Stimulated activated CD4-positive, alpha-beta T cell treated with anti-CD3 and anti-CD28 coated beads, Interleukin-15, amount 100 ng/mL, for 1 hour (primary cell): ENCODE results near the gene ACE2.

Source experiments
- DNase-seq, 2 donors: peaks; one replicate each; pipeline ENCODE4 v3.0.0-alpha.2; 2020; ENCODE audit warnings: low read depth in 1 of 2, low spot score in 1 of 2

The ACE2 gene

DNA sequence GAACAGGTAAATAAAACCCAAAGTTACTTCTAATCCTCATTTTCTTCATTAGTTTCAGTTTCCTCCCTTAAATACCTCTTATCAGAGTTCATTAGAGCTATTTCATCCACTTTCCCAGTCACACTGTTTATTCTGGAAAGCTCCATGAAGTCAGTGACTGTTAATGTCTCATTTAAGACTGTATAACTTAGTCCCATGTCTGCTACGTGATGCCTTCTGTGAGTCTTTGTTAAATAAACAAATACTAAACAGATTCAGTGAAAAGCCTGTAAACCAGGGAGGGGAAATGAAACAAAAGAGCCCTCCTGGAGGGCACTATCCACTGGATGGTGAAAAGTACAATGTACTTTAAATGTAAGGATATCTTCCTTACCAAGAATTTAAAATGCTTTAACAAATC lies 24.7 kb downstream of the ACE2 start:
- DNase-seq: no peak

GRCh38 chrX:15574017-15574416 lies 26.7 kb downstream of the ACE2 start:
- no peak for DNase-seq

- DNase-seq: no peak
Measured at GRCh38 chrX:15570145-15570544, 30.6 kb downstream of the ACE2 start.

GRCh38 chrX:15567886-15568616 lies 32.7 kb downstream of the ACE2 start:
- DNase-seq: no peak

DNA sequence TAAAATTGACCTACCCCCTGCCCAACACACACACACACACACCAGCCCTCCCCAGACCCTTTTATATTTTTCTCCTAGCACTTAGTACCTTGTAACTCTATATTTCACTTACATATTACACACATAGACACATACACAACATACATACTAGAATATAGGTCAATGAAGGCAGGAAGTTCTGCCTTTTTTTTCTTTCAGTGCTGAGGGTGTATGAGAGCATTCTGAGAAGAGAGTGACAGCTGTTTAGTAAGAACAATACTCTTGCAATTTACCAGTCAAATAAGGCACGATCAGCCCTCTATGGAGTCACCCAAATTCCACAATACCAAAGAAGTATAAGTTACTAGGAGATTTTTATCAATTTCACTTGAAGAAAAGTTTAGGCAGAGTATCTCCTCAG lies 33.5 kb downstream of the ACE2 start:
- DNase-seq: no peak

DNA sequence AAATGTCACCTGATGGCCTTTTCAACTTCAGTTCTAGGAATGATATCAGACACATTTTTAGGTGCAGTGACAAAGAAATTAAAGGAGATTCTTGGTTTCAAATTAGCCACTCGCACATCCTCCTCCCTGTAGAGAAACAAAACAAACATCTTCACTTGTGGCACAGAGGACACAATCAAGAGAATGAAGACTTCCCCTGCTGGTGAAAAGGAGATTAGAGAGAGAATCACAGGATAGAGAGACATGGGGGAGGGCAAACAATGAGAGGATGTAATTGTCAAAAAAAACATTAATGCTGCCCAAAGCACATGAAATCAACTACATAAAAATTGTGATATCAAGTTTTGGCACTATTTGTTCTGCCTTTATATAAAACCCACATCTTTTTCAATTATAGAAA lies 34.5 kb downstream of the ACE2 start:
- DNase-seq: no peak

DNA sequence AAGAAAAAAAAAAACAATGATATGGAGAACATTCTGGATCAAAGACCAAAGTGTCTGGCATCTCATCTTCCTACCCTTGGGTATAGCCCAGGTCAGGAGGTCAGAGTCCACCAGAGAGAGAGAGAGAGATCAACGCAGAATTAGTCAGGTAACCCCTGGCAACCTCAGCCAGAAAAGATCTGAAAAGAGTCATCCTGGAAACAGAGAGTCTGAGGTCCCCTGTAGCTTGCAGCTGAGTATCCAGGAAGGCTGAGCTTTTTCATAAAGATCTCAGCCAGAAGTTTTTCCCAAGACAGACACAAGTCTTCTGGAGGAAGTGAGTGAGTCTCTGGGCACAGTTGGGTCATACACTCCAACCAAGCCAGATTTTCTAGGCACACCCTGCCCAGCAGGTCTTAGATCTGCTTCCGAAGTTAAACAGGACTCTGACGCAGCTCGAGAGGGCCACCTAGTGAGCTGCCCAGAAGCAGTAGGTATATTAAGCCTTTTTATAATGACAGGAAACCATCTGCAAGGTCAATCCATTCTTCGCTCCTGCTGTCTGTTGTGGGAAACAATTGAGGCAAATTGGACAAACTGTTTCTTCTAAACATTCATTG lies 35.7 kb downstream of the ACE2 start:
- DNase-seq: no peak

- no peak for DNase-seq
Measured at GRCh38 chrX:15563056-15563455, 37.7 kb downstream of the ACE2 start.

DNA sequence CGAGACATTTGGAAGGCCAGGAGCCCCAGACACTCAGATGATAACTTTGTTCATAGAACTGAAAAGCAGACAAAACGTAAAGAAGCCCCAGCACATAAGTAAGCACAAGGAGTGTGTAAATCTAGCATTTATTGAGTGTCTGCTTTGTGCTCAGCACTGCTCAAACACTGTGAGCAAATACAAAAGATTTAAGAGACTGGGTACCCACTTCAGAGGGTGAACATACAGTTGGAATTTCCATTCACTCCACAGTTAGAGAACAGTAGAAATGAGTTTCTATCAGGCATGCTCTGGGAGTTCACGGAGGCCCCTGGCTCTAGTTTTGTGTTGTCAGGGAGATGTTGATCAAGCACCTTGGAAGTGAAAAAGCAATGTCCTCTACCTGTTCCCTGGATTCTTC lies 39.8 kb downstream of the ACE2 start:
- no peak for DNase-seq

- DNase-seq: no peak
Measured at GRCh38 chrX:15559227-15559626, 41.5 kb downstream of the ACE2 start.

DNA sequence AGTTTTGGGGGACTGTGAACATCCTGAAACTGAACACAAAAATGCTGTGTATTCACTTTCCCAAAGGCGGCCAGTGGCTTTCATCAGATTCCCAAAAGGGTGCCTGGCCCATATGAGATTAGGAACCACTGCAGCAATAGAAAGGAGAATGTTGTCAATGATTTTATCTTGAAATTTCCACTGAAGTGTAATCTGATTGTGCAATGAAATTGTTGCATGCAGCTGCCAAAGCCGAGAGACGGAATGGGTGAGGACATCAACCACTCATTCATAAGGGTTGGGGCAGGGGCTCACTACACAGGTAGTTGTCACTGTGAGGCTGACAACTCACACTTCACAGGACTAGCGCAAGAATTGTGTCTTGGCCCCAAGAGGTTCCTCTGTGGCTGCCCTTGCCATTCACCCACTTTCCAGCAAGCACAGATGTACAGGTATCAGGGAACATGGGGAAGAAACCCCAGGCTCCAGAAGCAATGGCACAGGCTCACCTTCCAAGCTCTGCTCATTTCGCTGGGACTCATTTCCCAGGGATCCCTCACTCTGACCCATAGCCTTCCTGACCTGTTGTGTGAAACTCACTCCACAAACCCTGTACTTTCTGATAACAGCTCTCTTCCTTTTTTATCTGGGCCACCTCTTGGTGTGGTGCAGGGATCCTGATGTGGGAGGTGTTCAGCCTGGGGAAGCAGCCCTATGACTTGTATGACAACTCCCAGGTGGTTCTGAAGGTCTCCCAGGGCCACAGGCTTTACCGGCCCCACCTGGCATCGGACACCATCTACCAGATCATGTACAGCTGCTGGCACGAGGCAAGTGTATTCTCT lies 51.4 kb downstream of the ACE2 start:
- no peak for DNase-seq

DNA sequence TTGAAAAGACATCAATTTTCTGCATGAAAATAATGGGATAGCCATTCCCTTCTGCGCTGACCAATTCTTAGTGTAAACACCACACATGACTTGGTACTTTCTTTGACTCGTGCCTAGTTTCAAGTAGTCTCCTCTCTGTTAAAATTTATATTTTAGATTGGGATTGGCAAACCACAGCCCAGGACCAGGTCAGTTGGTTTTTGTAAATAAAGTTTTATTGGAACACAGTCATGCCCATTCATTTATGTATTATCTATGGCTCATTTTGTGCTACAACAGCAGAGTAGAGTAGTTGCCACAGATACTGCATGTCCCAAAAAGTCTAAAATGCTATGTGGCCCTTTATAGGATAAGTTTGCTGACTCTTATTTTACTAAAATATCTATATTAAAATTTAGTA lies 53.4 kb downstream of the ACE2 start:
- DNase-seq: no peak

DNA sequence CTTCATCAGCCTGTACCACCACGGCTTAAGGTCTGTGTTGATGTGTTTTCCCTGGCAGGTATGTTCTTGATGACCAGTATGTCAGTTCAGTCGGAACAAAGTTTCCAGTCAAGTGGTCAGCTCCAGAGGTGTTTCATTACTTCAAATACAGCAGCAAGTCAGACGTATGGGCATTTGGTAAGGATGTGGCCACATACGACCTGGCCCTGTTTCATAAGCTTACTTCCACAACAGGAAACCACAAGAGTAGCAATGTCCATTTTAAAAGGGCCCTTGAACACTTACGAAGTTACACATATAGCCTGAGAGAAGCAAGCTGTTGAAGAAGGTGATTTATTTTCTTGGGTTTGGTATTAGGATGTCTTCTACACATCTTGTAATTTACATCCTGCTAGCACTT lies 54.0 kb downstream of the ACE2 start:
- DNase-seq: no peak

DNA sequence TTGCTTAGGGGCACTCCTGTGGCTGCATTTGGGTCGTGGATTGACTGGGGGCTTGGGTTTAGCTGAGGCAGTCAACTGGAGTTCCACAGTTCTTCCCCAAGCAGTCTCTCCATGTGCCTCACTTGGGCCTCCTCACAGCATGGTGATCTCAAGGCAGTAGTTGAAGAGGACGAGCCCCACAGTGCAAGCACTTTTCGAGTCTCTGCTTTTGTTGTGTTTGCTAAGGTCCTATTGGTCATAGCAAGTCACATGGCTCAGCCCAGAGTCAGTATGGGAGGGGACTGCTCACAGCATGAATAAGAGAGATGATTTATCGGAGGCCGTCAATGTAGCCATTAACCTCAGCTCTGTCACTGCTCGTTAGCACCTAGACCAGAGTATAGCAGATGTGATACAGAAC lies 70.4 kb downstream of the ACE2 start:
- no peak for DNase-seq

- no peak for DNase-seq
Measured at GRCh38 chrX:15529165-15529564, 71.6 kb downstream of the ACE2 start.

DNA sequence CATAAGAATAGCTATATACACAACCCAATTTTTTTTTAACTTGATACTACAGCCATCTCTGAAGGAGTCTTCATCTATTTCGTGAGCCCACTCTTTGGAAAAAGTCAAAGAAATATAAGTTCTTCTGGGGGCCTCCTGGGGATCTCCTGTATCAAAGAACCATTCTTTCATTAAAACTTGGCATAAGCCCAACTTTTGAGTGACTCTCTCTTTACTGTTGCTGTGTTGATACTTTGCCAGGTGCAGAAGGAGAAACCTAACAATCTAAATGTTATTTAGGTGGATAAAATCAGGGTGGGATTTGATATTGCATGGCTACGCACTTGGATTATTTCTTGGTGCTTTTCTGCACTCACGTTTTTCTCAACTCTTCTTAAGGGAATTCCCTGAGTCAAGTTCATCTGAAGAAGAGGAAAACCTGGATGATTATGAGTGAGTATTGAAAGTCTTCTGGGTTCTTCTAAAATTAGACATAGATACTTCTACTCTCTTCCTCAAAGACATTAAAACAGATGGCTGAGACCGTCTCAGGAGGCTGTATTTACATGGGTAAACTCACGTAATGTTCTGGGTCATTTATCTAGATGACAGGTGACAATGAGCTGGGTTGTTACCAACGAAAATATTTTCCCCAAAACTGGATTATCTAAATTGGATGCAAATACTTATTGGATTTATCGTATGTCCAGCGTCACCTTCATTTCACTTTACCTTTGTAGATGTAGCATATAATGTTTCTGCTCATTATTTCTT lies 74.9 kb downstream of the ACE2 start:
- no peak for DNase-seq

- no peak for DNase-seq
Measured at GRCh38 chrX:15524417-15524816, 76.3 kb downstream of the ACE2 start.

- no peak for DNase-seq
Measured at GRCh38 chrX:15523088-15523487, 77.7 kb downstream of the ACE2 start.

- DNase-seq: no peak
Measured at GRCh38 chrX:15522464-15522863, 78.3 kb downstream of the ACE2 start.

GRCh38 chrX:15515931-15516330 lies 84.8 kb downstream of the ACE2 start:
- DNase-seq: no peak

DNA sequence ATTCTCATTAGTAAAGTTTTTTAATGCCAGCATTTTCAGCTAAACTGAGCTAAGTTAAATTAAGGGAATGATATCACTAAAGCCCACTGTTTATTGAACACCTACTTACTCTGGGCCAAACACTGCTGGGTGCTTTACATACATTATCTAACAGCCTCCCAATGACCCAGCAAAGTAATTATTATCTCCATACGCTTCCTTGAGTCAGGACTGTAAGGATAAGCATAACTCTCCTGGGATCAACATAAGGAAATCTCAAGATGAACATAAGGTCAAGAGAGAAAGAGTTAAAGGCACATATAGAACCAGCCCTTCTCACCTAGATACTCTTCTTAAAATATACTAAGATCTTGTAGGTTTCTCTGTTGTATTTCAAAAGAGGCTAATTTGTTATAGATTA lies 86.5 kb downstream of the ACE2 start:
- DNase-seq: no peak
